ENCODE measurements around the gene DNAH8.
"Not testable (repeated sequence)": the region's sequence is repeated elsewhere in the genome, so short reads cannot be mapped to it uniquely, and the experiment has no call there.

DNAH8 gene

DNA sequence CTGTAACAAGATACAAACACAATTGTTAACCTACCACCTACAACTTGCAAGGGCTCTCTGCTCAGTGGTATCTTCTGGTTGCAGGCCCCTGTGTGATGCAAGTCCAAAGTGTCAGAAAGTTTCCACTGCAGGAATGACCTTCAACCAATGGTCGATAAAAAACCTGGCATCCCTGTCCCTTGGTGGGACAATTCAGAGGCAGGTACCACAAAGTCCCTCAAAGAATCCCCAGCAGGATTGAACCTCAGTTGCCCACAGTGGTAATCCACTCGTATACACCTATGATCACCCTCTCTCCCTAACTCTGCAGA lies 28.1 kb upstream of the DNAH8 start:
- Histone ChIP-seq H3K4me1 (ENCODE audit: insufficient read depth, low read length) (no peaks in the 10 kb centered on the region), H3K9ac (ENCODE audit: low read depth, low read length) (no peak overlapping the region), H3K36me3 (ENCODE audit: insufficient read depth, low read length) (peaks cover 11% of the 10 kb centered on the region), H3K9me3 (ENCODE audit: control insufficient read depth, insufficient read depth, low read length) (no peaks in the 10 kb centered on the region)

DNA sequence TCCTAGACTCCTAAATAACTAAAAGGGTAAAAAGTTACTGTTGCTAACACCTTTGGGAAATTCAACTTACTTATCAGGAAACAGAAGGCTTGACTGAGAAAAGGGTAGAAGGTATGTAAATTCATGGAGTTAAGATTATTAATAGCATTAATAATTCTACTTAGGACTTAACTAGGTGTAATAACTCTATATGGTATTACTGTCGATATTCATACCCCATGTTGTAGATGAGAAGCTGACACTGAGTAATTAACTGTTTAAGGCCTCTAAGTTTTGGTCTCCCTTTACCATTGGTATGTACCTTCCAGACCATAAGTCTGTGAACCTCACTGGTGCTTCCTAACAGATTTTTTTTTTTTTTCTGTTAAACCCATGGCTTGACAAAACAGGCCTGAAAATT lies 27.6 kb upstream of the DNAH8 start:
- H3K9me3 ChIP-seq (ENCODE audit: control insufficient read depth, insufficient read depth, low read length): no peaks in the 10 kb centered on the region
- H3K36me3 ChIP-seq (ENCODE audit: insufficient read depth, low read length): peaks cover 9% of the 10 kb centered on the region
- H3K9ac ChIP-seq (ENCODE audit: low read depth, low read length): no peak overlapping the region
- H3K4me1 ChIP-seq (ENCODE audit: insufficient read depth, low read length): no peaks in the 10 kb centered on the region

DNA sequence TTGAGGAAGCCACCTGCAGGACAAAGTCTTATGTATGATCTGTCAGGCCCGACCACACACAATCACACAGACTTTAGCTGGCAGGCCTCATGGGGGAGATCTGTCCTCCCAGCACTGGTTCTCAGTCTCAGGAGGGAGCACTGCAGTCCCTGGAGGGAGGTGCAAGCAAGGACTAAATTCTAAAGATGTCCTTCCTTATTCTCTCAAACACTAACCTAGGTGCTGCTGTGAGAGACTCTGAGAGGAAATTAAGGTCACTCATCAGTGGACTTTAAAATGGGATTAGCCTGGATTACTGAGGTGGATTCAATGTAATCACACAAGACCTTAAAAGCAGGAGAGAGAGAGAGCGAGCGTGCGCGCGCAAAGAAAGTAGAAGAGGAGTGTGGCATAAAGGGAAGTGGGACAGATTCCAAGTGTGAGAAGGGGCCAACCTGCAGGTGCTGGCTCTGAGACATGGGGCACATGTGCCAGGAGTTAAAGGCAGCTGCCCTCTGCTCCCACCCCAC lies 26.5 kb upstream of the DNAH8 start:
- H3K36me3 ChIP-seq (ENCODE audit: insufficient read depth, low read length): peaks cover 3% of the 10 kb centered on the region; the same call in 1 of the 2 replicates
- H3K4me1 ChIP-seq (ENCODE audit: insufficient read depth, low read length): no peaks in the 10 kb centered on the region
- no peaks in the 10 kb centered on the region for H3K9me3 ChIP-seq (ENCODE audit: control insufficient read depth, insufficient read depth, low read length)
- H3K9ac ChIP-seq (ENCODE audit: low read depth, low read length): no peak overlapping the region

DNA sequence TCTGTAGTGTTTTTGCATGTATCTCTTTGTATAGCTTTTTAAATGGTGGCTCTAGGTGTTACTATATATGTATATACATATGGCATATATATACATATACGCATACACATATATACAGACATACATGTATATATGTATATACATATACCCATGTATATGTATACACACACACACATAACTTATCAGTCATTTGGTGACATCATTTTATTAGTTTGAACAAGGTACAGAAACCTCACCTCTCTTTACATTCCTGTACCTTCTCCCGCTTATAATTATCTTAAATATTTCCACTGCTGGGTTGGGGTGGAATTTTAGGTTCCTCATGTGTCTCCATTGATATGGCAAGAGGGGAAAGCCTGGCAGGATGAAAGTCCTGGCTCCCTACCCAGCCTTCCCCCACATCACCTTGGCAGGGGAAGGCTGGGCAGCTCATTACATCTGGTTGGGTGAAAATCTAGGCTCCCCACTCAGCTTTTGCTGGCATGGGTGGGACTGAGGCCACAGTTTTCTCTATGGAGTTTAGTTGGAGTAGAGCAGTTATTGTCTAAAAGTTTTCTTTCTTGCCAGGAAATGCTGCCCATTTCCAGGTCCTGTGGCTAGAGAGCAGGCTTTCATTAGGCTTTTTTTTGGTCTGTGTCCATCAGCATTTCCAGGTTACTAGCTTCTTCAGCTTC lies 19.7 kb upstream of the DNAH8 start:
- Histone ChIP-seq H3K9me3 (ENCODE audit: control insufficient read depth, insufficient read depth, low read length) (peaks cover 1% of the 10 kb centered on the region; the same call in 1 of the 2 replicates), H3K9ac (ENCODE audit: low read depth, low read length) (no peak overlapping the region), H3K4me1 (ENCODE audit: insufficient read depth, low read length) (no peaks in the 10 kb centered on the region), H3K36me3 (ENCODE audit: insufficient read depth, low read length) (no peaks in the 10 kb centered on the region; the same call in 1 of the 2 replicates)

DNA sequence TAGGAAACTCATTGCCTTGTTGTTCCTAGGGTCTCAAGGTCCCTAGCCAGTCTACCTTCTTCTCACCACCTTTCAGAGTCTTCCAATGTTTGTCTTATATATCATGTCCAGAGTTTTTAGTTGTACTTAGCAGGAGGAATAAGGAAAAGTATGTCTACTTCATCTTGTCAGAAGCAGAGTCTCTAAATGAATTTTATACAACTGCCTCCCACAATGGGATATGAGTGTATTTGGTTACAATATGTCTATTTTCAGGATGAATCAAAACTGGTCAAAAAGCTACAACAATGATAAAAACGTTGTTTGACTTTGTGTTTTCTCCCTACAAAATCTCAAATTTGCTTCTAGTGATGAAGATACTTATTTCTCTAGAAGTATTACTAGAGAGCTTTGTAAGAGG lies 19.2 kb upstream of the DNAH8 start:
- Histone ChIP-seq H3K9ac (ENCODE audit: low read depth, low read length) (no peak overlapping the region), H3K36me3 (ENCODE audit: insufficient read depth, low read length) (no peaks in the 10 kb centered on the region; the same call in 1 of the 2 replicates), H3K4me1 (ENCODE audit: insufficient read depth, low read length) (no peaks in the 10 kb centered on the region), H3K9me3 (ENCODE audit: control insufficient read depth, insufficient read depth, low read length) (peaks cover 6% of the 10 kb centered on the region)

DNA sequence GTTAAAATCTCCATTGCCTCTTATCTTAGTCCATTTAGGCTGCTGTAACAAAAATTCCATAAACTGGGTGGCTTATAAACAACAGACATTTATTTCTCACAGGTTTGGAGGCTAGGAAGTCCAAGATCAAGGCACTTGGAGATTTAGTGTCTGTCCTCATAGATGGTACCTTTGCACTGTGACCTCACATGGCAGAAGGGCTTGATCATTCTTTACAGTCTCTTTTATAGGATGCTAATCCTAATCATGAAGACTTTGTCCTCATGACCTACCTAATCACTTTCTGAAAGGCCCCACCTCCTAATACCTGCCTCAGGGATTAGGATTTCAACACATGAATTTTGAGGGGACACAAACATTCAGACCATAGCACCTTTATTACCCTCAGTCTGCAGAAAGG lies 18.8 kb upstream of the DNAH8 start:
- no peaks in the 10 kb centered on the region for H3K4me1 ChIP-seq (ENCODE audit: insufficient read depth, low read length)
- H3K9me3 ChIP-seq (ENCODE audit: control insufficient read depth, insufficient read depth, low read length): peaks cover 9% of the 10 kb centered on the region
- no peaks in the 10 kb centered on the region; the same call in 1 of the 2 replicates for H3K36me3 ChIP-seq (ENCODE audit: insufficient read depth, low read length)

DNA sequence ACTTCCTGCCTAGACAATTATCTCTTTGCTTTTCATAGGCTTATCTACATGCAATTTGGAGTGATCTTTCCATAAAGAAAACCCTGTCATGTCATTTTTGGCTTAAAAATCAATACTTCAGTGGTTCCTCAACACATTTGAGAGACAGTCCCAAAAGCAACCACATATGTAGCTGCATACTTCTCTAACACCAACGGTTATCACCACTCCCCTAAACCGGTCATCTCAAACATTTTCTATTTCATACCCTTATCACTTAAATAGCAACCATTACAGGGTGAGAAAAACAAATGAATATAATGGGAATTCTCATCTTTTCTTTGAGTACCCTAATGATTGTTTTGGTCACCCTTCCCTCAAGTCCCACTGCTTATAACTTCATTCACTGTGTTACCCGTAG lies 17.3 kb upstream of the DNAH8 start:
- Histone ChIP-seq H3K9me3 (ENCODE audit: control insufficient read depth, insufficient read depth, low read length) (peaks cover 10% of the 10 kb centered on the region), H3K4me1 (ENCODE audit: insufficient read depth, low read length) (no peaks in the 10 kb centered on the region), H3K9ac (ENCODE audit: low read depth, low read length) (no peak overlapping the region), H3K36me3 (ENCODE audit: insufficient read depth, low read length) (peaks cover 3% of the 10 kb centered on the region; the same call in 1 of the 2 replicates)

More for the DNA sequence above, 18.8 kb upstream of the DNAH8 start:
- no peak overlapping the region for H3K9ac ChIP-seq (ENCODE audit: low read depth, low read length)

DNA sequence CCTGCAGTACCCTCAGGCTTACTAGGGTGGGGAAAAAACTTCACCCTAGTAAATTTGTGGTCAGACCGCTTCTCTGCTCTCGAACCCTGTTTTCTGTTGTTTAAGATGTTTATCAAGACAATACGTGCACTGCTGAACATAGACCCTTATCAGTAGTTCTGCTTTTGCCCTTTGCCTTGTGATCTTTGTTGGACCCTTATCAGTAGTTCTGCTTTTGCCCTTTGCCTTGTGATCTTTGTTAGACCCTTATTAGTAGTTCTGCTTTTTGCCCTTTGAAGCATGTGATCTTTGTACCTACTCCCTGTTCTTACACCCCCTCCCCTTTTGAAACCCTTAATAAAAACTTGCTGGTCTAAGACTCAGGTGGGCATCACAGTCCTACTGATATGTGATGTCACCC lies 15.4 kb upstream of the DNAH8 start:
- H3K9ac ChIP-seq (ENCODE audit: low read depth, low read length); H3K36me3 ChIP-seq (ENCODE audit: insufficient read depth, low read length); H3K4me1 ChIP-seq (ENCODE audit: insufficient read depth, low read length): not testable (repeated sequence)
- H3K9me3 ChIP-seq (ENCODE audit: control insufficient read depth, insufficient read depth, low read length): peaks cover 10% of the 10 kb centered on the region

DNA sequence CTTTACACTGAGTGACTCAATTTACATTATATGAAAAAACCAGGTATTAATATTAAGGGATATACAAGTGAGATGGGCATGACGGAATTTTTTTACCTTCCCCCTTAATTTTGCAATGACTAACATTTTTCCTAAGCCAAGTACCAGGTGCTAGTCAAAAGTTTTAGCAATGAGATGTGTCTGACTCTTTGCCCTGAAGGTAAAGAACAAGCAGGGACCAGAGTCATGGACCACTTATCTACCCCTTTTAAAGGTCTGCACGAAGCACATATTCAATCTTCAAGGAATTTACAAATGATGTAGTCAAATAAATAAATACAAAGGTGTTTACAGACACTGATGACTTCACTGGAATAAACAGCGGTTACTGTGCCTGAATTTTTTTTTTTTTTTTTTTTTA lies 13.6 kb upstream of the DNAH8 start:
- Histone ChIP-seq H3K9me3 (ENCODE audit: control insufficient read depth, insufficient read depth, low read length) (peaks cover 10% of the 10 kb centered on the region), H3K36me3 (ENCODE audit: insufficient read depth, low read length) (0 out of 2 replicates have a peak, but pooled peaks cover 3% of the 10 kb centered on the region), H3K9ac (ENCODE audit: low read depth, low read length) (peak overlapping the region; percentile 21; the same call in 1 of the 2 replicates), H3K4me1 (ENCODE audit: insufficient read depth, low read length) (no peaks in the 10 kb centered on the region)

DNA sequence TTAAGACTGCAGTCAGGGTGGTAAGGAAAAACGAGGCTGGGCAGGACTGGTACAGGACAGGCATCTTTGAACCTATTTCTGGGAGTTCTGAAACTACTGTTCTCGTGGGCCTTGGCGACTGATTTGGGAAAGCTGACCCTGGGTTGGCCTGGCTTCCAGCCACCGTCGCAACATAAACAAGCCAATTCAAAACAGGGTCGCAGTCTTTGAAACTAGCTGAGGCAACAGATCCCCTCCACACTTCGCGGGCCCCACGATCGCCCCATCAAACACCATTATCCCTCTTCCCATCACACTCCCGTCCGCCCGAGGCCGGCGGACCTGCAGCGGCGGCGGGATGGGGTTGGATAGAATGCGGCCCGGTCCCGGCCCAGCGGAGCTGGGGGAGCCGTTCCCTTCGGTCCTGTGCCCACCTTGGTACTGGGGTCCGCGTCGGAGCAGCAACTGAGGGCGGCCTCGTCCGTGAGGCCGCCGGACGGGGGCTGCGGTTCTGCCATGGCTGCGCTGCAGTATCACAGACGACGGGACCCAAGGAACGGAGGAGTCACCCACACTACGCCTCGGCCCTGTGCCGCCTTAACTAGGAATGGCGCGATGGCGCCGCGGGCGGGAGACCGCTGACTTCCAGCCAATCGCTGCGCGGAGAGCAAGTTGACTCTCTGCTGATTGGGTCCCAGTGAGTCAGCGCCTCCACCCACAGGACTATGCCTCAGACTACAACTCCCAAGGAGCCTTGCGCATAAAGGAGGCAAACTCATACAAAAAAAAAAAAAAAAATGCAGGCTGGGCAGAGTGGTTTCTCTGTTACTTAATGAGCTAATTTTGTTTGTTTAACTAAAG lies 12.3 kb upstream of the DNAH8 start, which contains the start of gene GLO1:
Gene GLO1 (minus strand): TSS at position 588 of the 840 bp plus-strand sequence. CDS start 91 bp downstream, at position 497.
- Histone ChIP-seq H3K4me1 (ENCODE audit: insufficient read depth, low read length) (no peaks in the 10 kb centered on the region), H3K36me3 (ENCODE audit: insufficient read depth, low read length) (0 out of 2 replicates have a peak, but pooled peaks cover 3% of the 10 kb centered on the region), H3K9ac (ENCODE audit: low read depth, low read length) (peak within 1 kb of the TSS; percentile 89), H3K9me3 (ENCODE audit: control insufficient read depth, insufficient read depth, low read length) (peaks cover 10% of the 10 kb centered on the region)

DNA sequence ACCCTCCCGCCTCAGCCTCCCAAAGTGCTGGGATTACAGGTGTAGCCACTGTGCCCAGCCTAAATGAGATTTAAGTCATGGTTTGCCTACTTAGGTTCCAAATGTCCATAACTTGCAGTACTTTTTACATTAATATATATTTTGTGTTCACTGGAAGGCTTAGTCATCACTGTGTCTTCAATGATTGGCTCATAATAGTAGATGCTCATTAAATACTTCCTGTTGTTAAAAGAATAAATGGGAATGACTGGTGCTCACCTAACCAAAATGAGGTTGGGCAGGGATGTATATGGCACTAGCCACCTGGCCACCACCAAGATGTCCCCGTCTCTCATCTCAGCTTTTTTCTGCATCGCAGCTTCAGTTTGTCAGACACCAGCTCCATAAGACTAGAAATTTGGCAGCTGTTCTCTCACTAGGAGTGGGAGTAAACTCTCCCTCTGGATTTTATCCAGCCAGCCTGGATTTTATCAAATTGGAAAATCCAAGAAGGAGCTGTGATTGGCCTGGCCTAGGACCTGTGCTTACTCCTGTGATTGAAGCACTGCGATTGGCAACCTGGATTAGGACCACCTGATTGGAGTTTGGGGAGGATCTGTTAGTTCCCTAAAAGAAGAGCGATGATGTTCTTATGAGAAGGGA lies 11.0 kb upstream of the DNAH8 start:
- peaks cover 10% of the 10 kb centered on the region for H3K9me3 ChIP-seq (ENCODE audit: control insufficient read depth, insufficient read depth, low read length)
- H3K36me3 ChIP-seq (ENCODE audit: insufficient read depth, low read length): 0 out of 2 replicates have a peak, but pooled peaks cover 3% of the 10 kb centered on the region
- no peaks in the 10 kb centered on the region for H3K4me1 ChIP-seq (ENCODE audit: insufficient read depth, low read length)
- H3K9ac ChIP-seq (ENCODE audit: low read depth, low read length): no peak overlapping the region

DNA sequence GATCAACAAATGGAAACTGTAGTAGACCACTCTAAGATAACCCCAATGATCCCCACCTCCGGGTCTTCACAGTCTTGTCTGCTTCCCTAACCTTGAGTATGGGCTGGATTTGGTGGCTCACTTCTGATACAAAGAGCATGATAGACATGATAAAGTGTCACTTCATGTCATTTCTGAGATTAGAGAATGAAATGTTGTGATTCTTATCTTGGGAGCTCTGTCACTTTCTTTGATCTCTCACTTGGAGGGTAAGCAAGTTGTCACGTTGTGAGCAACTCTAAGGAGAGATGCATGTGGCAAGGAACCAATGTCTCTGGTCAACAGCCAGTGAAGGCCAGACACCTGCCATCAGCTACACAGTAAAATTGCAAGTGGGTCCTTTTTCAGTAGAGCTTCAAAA lies 9.2 kb upstream of the DNAH8 start:
- Histone ChIP-seq H3K9me3 (ENCODE audit: control insufficient read depth, insufficient read depth, low read length) (peaks cover 16% of the 10 kb centered on the region), H3K4me1 (ENCODE audit: insufficient read depth, low read length) (no peaks in the 10 kb centered on the region), H3K9ac (ENCODE audit: low read depth, low read length) (no peak overlapping the region), H3K36me3 (ENCODE audit: insufficient read depth, low read length) (0 out of 2 replicates have a peak, but pooled peaks cover 3% of the 10 kb centered on the region)

DNA sequence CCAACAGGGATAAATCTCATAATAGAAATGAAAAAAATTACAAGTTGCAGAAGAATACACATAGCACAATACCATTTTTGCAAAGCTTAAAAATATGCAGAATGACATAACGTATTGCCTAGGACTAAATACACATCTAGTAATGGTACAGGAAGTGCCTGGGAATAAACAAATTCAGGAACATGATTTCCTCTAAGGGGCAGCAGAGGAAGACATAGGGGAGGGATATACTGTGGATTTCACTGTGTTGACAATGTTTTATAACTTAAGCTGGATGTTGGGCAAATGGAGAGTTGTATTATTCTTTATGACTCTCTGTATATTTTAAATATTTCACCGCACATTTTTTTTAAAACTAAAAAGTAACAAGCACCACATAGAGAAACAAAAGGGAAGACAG lies 6.6 kb upstream of the DNAH8 start:
- Histone ChIP-seq H3K4me1 (ENCODE audit: insufficient read depth, low read length) (0 out of 2 replicates have a peak, but pooled peaks cover under 1% of the 10 kb centered on the region), H3K9me3 (ENCODE audit: control insufficient read depth, insufficient read depth, low read length) (peaks cover 12% of the 10 kb centered on the region)

DNA sequence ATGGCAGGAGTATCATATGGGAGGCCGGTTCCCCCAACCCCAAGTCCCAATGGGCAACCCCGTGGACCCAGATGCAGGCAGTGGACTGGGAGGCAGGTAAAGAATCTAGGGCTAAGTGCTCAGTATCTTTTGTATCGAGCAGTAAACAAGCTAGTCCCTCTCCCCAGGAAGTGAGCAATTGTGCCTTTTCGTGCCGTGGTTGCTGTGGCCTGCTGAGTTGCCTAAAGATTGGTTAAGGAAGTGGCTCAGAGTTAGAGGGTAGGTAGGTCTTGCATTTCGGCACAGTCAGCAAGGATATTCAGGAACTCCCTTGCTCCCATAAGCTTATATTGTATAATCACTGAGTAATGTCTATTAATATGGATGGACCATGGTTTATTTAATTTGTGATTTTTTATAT lies 1.3 kb upstream of the DNAH8 start:
- Histone ChIP-seq H3K9me3 (ENCODE audit: control insufficient read depth, insufficient read depth, low read length) (peaks cover 12% of the 10 kb centered on the region), H3K9ac (ENCODE audit: low read depth, low read length) (no peak overlapping the region), H3K36me3 (ENCODE audit: insufficient read depth, low read length) (no peaks in the 10 kb centered on the region), H3K4me1 (ENCODE audit: insufficient read depth, low read length) (peaks cover 7% of the 10 kb centered on the region; the same call in 1 of the 2 replicates)

More for the DNA sequence above, 6.6 kb upstream of the DNAH8 start:
- no peaks in the 10 kb centered on the region for H3K36me3 ChIP-seq (ENCODE audit: insufficient read depth, low read length)
- no peak overlapping the region for H3K9ac ChIP-seq (ENCODE audit: low read depth, low read length)

All from ES-I3 (cell line).